ENCODE measurements around the gene SNRNP40.

The SNRNP40 gene

GRCh38 chr1:31296486-31297276 lies at the start of gene SNRNP40, which contains the start of gene ZCCHC17:
TSS of gene SNRNP40 (minus strand) at chr1:31296788. CDS start at chr1:31296751, 37 bp downstream.
TSS of gene ZCCHC17 (plus strand) at chr1:31297032. CDS start at chr1:31310099, 13,067 bp downstream.
- peaks cover 17% of the 10 kb centered on the region for H3K36me3 Mint-ChIP-seq
- H3K9me3 Mint-ChIP-seq (ENCODE audit: low read depth), result no peaks in the 10 kb centered on the region
- no peaks in the 10 kb centered on the region for H3K27me3 Mint-ChIP-seq
- H3K4me1 Mint-ChIP-seq (ENCODE audit: low read depth), result peaks cover 42% of the 10 kb centered on the region
- no peak within 1 kb of the TSS for H3K27ac Mint-ChIP-seq
- no peak within 1 kb of the TSS for H3K4me3 Mint-ChIP-seq

DNA sequence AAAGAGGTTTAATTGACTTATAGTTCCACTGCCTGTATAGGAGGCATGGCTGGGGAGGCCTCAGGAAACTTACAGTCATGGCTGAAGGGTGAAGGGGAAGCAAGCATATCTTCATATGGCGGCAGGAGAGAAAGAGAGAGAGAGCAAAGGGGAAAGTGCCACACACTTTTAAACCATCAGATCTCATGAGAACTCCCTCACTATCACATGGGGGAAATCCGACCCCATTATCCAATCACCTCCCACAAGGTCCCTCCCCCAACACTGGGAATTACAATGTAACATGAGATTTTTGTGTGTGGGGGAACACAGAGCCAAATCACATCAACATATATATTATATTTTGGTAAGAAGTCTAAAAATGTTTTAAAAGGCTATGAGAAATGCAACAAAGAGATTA lies 49.0 kb upstream of the SNRNP40 start:
- Mint-ChIP-seq H3K27me3 (no peaks in the 10 kb centered on the region), H3K36me3 (peaks cover 16% of the 10 kb centered on the region), H3K27ac (no peak overlapping the region), H3K9me3 (ENCODE audit: low read depth) (no peaks in the 10 kb centered on the region), H3K4me3 (no peak overlapping the region), H3K4me1 (ENCODE audit: low read depth) (no peaks in the 10 kb centered on the region)

GRCh38 chr1:31344503-31344902 lies 47.9 kb upstream of the SNRNP40 start:
- Mint-ChIP-seq H3K36me3 (peaks cover 13% of the 10 kb centered on the region), H3K27me3 (no peaks in the 10 kb centered on the region), H3K4me1 (ENCODE audit: low read depth) (no peaks in the 10 kb centered on the region), H3K9me3 (ENCODE audit: low read depth) (no peaks in the 10 kb centered on the region), H3K27ac (no peak overlapping the region), H3K4me3 (no peak overlapping the region)

DNA sequence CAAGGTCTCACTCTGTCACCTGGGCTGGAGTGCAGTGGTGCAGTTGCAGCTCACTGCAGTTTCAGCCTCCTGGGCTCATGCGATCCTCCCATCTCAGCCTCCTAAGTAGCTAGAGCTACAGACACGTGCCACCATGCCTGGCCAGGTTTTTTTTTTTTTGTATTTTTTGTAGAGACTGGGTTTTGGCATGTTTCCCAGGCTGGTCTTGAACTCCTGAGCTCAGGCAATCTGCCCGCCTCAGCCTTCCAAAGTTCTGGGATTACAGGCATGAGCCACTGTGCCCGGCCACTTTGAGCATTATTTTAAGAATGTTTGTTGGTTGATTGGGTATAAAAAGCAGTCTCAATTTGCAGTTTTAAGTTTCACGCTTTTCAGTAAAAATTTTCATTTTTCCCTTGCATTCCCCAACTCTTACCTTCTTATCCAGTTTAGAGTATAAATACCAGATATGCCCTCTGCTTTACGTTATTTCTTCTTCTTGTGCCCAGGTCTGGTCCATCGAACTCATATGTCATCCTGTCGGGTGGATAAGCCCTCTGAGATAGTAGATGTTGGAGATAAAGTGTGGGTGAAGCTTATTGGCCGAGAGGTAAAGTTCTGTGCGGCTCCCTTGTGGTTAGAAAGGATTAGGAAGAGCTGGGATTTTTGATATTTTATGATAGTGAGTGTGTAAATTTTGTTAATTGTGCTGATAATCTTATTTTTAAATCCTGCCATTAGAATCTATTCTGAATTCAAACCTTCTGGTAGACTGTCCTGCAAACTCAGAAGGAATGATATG lies 40.3 kb upstream of the SNRNP40 start:
- Mint-ChIP-seq H3K4me3 (no peak overlapping the region), H3K9me3 (ENCODE audit: low read depth) (no peaks in the 10 kb centered on the region), H3K36me3 (peaks cover 10% of the 10 kb centered on the region), H3K27ac (no peak overlapping the region), H3K4me1 (ENCODE audit: low read depth) (no peaks in the 10 kb centered on the region), H3K27me3 (no peaks in the 10 kb centered on the region)

DNA sequence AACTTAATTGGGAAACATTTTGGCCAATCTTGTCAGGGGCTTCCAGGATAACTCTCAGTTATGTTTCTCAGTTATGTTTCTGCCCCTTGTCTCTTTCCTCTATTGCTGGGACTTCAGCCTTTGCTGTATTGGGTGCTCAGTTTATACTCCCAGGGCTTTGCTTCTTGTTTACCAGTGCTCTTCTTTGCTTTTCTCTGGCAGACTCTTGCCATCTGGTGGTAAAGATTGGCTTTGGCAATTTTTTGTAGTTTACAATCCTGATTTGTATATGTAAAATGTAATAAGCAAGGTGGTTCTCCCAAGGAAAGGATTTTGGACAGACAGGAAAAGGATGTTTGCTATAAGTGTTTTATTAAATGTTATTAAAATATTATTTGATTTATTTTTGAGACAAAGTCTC lies 38.4 kb upstream of the SNRNP40 start:
- H3K9me3 Mint-ChIP-seq (ENCODE audit: low read depth), result no peaks in the 10 kb centered on the region
- no peak overlapping the region for H3K4me3 Mint-ChIP-seq
- no peak overlapping the region for H3K27ac Mint-ChIP-seq
- peaks cover 10% of the 10 kb centered on the region for H3K36me3 Mint-ChIP-seq
- no peaks in the 10 kb centered on the region for H3K27me3 Mint-ChIP-seq
- H3K4me1 Mint-ChIP-seq (ENCODE audit: low read depth), result no peaks in the 10 kb centered on the region

DNA sequence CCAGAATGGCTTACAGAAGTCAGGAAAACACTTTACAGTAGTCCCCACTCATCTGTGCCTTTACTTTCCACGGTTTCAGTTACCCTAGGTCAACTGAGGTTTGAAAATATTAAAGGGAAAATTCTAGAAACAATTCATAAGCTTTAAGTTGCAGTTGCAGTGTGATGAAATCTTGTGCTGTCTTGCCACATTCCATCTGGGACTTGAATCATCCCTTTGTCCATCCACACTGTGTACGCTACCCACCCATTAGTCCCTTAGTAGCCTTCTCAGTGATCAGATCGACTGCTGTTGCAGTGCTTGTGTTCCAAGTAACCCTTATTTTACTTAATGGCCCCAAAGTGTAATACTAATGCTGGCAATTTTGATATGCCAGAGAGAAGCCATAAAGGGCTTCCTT lies 30.8 kb upstream of the SNRNP40 start:
- Mint-ChIP-seq H3K4me3 (no peak overlapping the region), H3K4me1 (ENCODE audit: low read depth) (no peaks in the 10 kb centered on the region), H3K27me3 (no peaks in the 10 kb centered on the region), H3K36me3 (peaks cover 6% of the 10 kb centered on the region), H3K9me3 (ENCODE audit: low read depth) (no peaks in the 10 kb centered on the region), H3K27ac (no peak overlapping the region)

DNA sequence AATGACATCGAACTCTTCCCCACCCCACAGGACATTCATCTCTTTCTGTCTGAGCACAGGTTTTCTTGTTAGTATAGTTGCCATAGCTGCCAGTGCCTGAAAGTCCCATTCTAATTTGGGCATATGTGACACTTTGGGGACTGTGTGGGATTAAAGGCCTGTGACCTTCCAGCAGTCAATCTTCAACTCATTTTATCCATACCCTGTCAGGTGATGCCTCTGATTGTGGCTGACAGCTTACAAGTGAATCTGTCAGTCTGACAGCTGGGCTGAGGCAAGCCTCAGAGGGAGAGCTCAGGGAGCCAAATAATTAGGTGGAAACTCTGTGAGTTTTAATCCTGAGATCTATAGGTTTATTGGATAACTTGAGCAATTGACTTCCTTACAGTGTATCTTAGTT lies 29.9 kb upstream of the SNRNP40 start:
- Mint-ChIP-seq H3K36me3 (peaks cover 10% of the 10 kb centered on the region), H3K27ac (no peak overlapping the region), H3K9me3 (ENCODE audit: low read depth) (no peaks in the 10 kb centered on the region), H3K4me1 (ENCODE audit: low read depth) (no peaks in the 10 kb centered on the region), H3K27me3 (no peaks in the 10 kb centered on the region), H3K4me3 (no peak overlapping the region)

DNA sequence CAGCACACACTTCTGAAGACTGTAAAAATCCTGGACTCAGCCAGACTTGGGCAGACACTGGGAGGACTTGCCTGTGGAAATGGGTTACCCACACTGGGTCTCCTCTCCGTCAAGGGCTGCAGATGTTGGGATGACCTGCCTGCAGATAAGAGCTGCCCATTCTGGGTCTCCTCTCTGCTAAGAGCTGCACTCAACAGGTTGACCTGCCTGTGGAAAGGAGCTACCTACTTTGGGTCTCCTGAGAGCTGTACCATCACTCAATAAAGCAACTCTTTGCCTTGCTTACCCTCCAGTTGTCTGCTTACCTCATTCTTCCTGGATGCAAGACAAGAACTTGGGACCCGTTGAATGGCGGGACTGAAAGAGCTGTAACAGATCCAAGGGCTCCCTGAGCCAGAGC lies 28.4 kb upstream of the SNRNP40 start:
- no peaks in the 10 kb centered on the region for H3K9me3 Mint-ChIP-seq (ENCODE audit: low read depth)
- no peak overlapping the region for H3K27ac Mint-ChIP-seq
- no peak overlapping the region for H3K4me3 Mint-ChIP-seq
- no peaks in the 10 kb centered on the region for H3K27me3 Mint-ChIP-seq
- H3K4me1 Mint-ChIP-seq (ENCODE audit: low read depth), result no peaks in the 10 kb centered on the region
- peaks cover 17% of the 10 kb centered on the region for H3K36me3 Mint-ChIP-seq

DNA sequence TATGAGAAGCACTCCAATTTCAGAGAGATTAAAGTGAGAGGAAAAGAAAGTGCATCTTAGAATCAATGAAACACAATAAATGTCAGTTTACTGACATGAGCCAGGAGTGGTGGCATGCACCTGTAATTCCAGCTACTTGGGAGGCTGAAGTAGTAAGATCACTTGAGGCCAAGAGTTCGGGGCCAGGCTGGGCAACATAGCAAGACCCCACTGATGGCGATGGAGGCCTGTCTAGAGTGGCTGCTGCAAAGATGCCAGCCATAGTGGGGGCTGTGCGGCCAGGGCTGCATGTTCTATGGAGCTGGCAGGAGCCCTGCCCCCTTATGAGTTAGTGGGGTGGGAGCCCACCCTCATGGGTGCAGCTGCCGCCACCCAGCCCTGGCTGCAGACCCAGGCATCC lies 27.5 kb upstream of the SNRNP40 start:
- no peaks in the 10 kb centered on the region for H3K27me3 Mint-ChIP-seq
- H3K4me3 Mint-ChIP-seq, result no peak overlapping the region
- H3K27ac Mint-ChIP-seq, result no peak overlapping the region
- H3K36me3 Mint-ChIP-seq, result peaks cover 18% of the 10 kb centered on the region
- H3K4me1 Mint-ChIP-seq (ENCODE audit: low read depth), result no peaks in the 10 kb centered on the region
- H3K9me3 Mint-ChIP-seq (ENCODE audit: low read depth), result no peaks in the 10 kb centered on the region

GRCh38 chr1:31318146-31318545 lies 21.6 kb upstream of the SNRNP40 start:
- Mint-ChIP-seq H3K4me3 (no peak overlapping the region), H3K4me1 (ENCODE audit: low read depth) (no peaks in the 10 kb centered on the region), H3K27ac (no peak overlapping the region), H3K9me3 (ENCODE audit: low read depth) (no peaks in the 10 kb centered on the region), H3K27me3 (no peaks in the 10 kb centered on the region), H3K36me3 (peaks cover 26% of the 10 kb centered on the region)

- Mint-ChIP-seq H3K4me1 (ENCODE audit: low read depth) (no peaks in the 10 kb centered on the region), H3K27ac (no peak overlapping the region), H3K27me3 (no peaks in the 10 kb centered on the region), H3K4me3 (no peak overlapping the region), H3K36me3 (peaks cover 26% of the 10 kb centered on the region), H3K9me3 (ENCODE audit: low read depth) (no peaks in the 10 kb centered on the region)
These were observed 19.3 kb upstream of the SNRNP40 start for GRCh38 chr1:31315902-31316301.

GRCh38 chr1:31310198-31310597 lies 13.6 kb upstream of the SNRNP40 start:
- H3K9me3 Mint-ChIP-seq (ENCODE audit: low read depth), result no peaks in the 10 kb centered on the region
- no peak overlapping the region for H3K4me3 Mint-ChIP-seq
- H3K4me1 Mint-ChIP-seq (ENCODE audit: low read depth), result peaks cover 9% of the 10 kb centered on the region
- H3K27me3 Mint-ChIP-seq, result no peaks in the 10 kb centered on the region
- no peak overlapping the region for H3K27ac Mint-ChIP-seq
- peaks cover 20% of the 10 kb centered on the region for H3K36me3 Mint-ChIP-seq

DNA sequence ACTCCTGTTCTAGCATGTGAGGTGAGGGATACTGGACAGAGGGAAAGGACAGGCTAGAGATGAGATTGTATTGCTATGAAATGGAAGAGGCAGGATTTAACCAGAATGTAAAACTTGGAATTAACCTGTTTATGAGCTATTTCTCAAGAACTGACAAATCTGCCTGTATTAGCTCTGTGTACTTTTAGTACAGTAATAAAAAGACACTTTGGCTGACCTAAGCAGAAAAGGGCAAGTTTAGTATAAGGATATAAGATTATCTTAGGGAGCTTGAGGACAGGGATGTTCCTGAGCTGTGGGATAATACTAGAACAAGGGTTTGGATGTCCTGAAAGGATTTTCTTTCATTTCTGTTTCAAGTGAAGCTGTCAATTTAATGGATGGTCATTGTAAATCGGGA lies 11.4 kb upstream of the SNRNP40 start:
- peaks cover 17% of the 10 kb centered on the region for H3K4me1 Mint-ChIP-seq (ENCODE audit: low read depth)
- no peak overlapping the region for H3K27ac Mint-ChIP-seq
- H3K27me3 Mint-ChIP-seq, result no peaks in the 10 kb centered on the region
- no peak overlapping the region for H3K4me3 Mint-ChIP-seq
- no peaks in the 10 kb centered on the region for H3K9me3 Mint-ChIP-seq (ENCODE audit: low read depth)
- H3K36me3 Mint-ChIP-seq, result peaks cover 15% of the 10 kb centered on the region

GRCh38 chr1:31306278-31306677 lies 9.7 kb upstream of the SNRNP40 start:
- Mint-ChIP-seq H3K9me3 (ENCODE audit: low read depth) (no peaks in the 10 kb centered on the region), H3K36me3 (peaks cover 8% of the 10 kb centered on the region), H3K27me3 (no peaks in the 10 kb centered on the region), H3K4me1 (ENCODE audit: low read depth) (peaks cover 25% of the 10 kb centered on the region), H3K27ac (no peak overlapping the region), H3K4me3 (no peak overlapping the region)

GRCh38 chr1:31302709-31303441 lies 6.3 kb upstream of the SNRNP40 start:
- Mint-ChIP-seq H3K27ac (no peak overlapping the region), H3K4me1 (ENCODE audit: low read depth) (peaks cover 40% of the 10 kb centered on the region), H3K27me3 (no peaks in the 10 kb centered on the region), H3K36me3 (peaks cover 3% of the 10 kb centered on the region), H3K4me3 (no peak overlapping the region), H3K9me3 (ENCODE audit: low read depth) (no peaks in the 10 kb centered on the region)

All from activated naive CD8-positive, alpha-beta T cell (primary cell).